Thoracic aorta (tissue), 2 donors: Measurements from ENCODE around the gene AK2. TPM values are rescaled to one million over a fixed set of nuclear protein-coding genes. Genes with fewer than 3 reads are reported as not detected.

Experiments
- ATAC-seq: fragments of 150-250 bp; one replicate; pipeline ENCODE4 v1.8.0; 2017; ENCODE audit warnings: low read depth; ENCODE audit not compliant: insufficient number of reproducible peaks, low FRiP score
- DNase-seq: peaks from one replicate; pipeline ENCODE4 v3.0.0-alpha.2; 2020; ENCODE audit warnings: low spot score
- H3K27ac ChIP-seq, 2 donors: fragments of 200-600 bp; sonication (generic); 1 replicate in 1 of 2; 2 replicates in 1 of 2; pipeline ENCODE4 v1.5.1; 2016; ENCODE audit warnings: mild to moderate bottlenecking in 2 of 2, moderate library complexity in 2 of 2
- H3K27me3 ChIP-seq: fragments of 200-600 bp; sonication (generic); replicated peaks from 2 replicates; pipeline ENCODE4 v1.6.0; 2016; ENCODE audit warnings: mild to moderate bottlenecking; ENCODE audit not compliant: insufficient read depth
- H3K36me3 ChIP-seq: fragments of 200-600 bp; sonication (generic); one replicate; pipeline ENCODE4 v1.5.1; 2016
- H3K4me1 ChIP-seq, 2 donors: fragments of 200-600 bp; sonication (generic); 1 replicate in 1 of 2; 2 replicates in 1 of 2; pipeline versions ENCODE4 v1.5.1 to v1.6.0; 2016; ENCODE audit warnings: low read depth in 2 of 2, mild to moderate bottlenecking in 1 of 2; ENCODE audit not compliant: control insufficient read depth in 1 of 2
- H3K4me3 ChIP-seq: fragments of 200-600 bp; sonication (generic); 2 replicates; pipeline ENCODE4 v1.5.1; 2016; ENCODE audit warnings: mild to moderate bottlenecking
- H3K9me3 ChIP-seq: fragments of 200-600 bp; sonication (generic); 2 replicates; pipeline ENCODE4 v1.5.1; 2016
- total RNA-seq, 2 donors: library from RNA; depleted of rRNA; stranded (reverse); fragments of >200 nt; gene quantifications; one replicate each; pipeline versions ENCODE4 v1.1.0 to v1.2.3, GENCODE V29; 2016
- TF ChIP-seq, protein P1 (sequence below): fragments of 200-600 bp; sonication (generic); IDR thresholded peaks from one replicate; pipeline ENCODE4 v1.5.1; 2019; ENCODE audit warnings: antibody characterized with exemption

Gene AK2
- total RNA-seq, 2 donors from 2014 or later, result 106 to 253 TPM

DNA sequence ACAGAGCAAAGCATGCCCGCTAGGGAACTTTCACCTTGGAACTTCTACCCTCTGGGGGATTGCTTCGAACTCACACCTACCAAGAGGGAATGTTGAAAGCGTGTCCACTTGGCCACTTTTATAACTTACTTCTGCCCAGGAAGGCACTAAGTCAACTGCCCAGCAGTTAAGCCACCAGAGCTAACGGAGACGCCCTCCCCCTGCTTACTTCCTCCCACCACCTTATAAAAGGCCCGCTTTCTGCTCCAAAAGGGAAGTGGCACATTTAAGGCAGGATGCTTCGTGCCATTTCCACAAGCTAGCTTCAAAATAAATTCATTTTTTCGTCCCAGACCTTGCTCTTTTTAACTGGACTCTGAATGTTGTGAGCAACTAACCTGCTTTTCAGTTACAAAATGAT lies 3.2 kb upstream of the AK2 start:
- no peak overlapping the region for H3K4me3 ChIP-seq
- H3K27ac ChIP-seq, result no peak overlapping the region
- no peaks in the 10 kb centered on the region for H3K27me3 ChIP-seq
- ATAC-seq (no peak), DNase-seq (no peak)
- TF ChIP-seq, protein P1, sequence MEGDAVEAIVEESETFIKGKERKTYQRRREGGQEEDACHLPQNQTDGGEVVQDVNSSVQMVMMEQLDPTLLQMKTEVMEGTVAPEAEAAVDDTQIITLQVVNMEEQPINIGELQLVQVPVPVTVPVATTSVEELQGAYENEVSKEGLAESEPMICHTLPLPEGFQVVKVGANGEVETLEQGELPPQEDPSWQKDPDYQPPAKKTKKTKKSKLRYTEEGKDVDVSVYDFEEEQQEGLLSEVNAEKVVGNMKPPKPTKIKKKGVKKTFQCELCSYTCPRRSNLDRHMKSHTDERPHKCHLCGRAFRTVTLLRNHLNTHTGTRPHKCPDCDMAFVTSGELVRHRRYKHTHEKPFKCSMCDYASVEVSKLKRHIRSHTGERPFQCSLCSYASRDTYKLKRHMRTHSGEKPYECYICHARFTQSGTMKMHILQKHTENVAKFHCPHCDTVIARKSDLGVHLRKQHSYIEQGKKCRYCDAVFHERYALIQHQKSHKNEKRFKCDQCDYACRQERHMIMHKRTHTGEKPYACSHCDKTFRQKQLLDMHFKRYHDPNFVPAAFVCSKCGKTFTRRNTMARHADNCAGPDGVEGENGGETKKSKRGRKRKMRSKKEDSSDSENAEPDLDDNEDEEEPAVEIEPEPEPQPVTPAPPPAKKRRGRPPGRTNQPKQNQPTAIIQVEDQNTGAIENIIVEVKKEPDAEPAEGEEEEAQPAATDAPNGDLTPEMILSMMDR, result no peak
- H3K9me3 ChIP-seq, result no peaks in the 10 kb centered on the region
- peaks cover 10 to 14% of the 10 kb centered on the region in 2 donors for H3K4me1 ChIP-seq
- H3K36me3 ChIP-seq, result no peaks in the 10 kb centered on the region

DNA sequence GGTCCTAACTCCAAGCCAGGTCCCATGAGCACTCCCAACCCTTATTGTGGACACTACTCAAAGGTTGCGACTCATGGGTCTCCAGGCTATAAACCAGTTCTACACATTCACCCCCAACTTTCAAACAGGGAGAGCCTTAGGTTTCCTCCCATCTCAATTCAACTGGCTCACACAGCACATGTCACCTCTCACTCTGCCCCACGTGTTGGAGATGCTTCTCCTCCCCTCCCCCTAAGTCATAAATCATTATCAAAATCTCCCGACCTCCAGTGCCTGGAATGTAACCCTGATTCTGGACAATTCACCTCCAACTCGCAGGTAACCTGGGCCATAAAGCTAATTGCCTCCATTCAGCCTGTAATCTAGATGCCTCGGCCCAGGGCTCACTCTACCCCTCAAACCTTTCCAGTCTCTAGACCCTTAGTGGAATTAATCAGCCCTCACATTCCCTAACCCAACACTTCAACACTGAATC lies 595 bp downstream of the AK2 start:
- no peaks in the 10 kb centered on the region for H3K9me3 ChIP-seq

DNA sequence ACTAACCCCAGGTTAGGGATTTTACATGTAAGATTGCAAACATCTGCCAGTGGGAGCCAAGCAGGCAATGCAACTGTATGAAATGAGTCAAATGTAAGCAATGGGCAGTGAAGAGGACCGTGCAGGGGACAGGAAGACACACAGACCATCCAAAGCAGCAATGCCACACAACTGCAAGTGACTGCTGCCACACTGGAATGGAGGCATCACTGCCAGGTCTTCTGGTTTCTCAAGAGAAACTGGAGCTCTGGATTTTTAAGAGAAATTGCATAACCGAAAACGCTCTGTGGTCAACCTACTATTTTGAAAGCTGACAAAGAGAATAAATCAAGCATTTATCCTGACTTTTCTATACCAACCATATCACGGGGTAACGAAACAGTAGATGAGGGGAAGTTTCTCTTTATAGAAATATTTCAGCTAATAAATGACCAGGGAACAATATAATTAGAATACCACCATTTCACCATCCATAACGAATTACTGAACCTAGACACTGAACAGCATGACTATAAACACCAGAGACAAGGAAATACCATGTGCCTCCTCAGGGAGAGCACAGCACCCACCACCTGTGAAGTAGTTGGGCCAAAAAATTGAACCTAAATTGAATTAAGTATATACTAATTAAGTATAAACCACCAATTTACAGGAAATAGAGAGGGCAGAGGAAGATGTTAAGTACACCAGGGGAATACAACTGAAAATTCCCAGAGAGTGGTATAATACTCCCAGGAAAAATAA lies 4.4 kb downstream of the AK2 start:
- Histone ChIP-seq H3K4me1 (peaks cover 18 to 39% of the 10 kb centered on the region in 2 donors), H3K27ac (no peak overlapping the region), H3K27me3 (no peaks in the 10 kb centered on the region), H3K4me3 (no peak overlapping the region), H3K36me3 (no peaks in the 10 kb centered on the region), H3K9me3 (no peaks in the 10 kb centered on the region)
- ATAC-seq (no peak), DNase-seq (no peak)
- TF ChIP-seq, protein P1, result no peak

More for the DNA sequence above, 595 bp downstream of the AK2 start:
- H3K4me3 ChIP-seq, result peak overlapping the region; percentile 96
- peaks cover 14 to 32% of the 10 kb centered on the region in 2 donors for H3K4me1 ChIP-seq
- no peaks in the 10 kb centered on the region for H3K36me3 ChIP-seq
- TF ChIP-seq, protein P1, result no peak
- peak overlapping the region in 1 of 2 donors; percentile 55 for H3K27ac ChIP-seq
- no peak for DNase-seq
- ATAC-seq, result no peak
- no peaks in the 10 kb centered on the region for H3K27me3 ChIP-seq

DNA sequence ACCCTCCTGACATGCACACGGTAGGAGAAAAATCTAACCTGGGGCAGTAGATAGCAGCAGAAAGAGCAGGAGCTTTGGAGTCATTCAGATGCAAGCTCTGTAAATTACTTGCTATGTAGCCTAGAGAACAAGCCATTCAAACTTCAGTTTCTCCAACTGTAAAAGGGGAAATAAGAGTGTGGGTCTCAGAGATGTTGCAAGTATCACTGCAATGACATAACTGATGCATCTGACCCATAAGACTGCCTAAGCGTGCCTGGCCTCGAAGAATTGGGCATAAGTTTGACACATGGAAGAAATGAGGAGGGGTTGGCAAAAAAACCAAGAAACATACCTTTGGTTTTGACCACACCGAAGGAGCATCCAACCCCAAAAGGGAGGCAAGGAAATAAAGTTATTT lies 5.2 kb downstream of the AK2 start:
- no peak for DNase-seq
- TF ChIP-seq, protein P1, result no peak
- no peak overlapping the region for H3K4me3 ChIP-seq
- H3K4me1 ChIP-seq, result peaks cover 18 to 39% of the 10 kb centered on the region in 2 donors
- no peak for ATAC-seq
- no peaks in the 10 kb centered on the region for H3K27me3 ChIP-seq
- H3K9me3 ChIP-seq, result no peaks in the 10 kb centered on the region
- H3K27ac ChIP-seq, result no peak overlapping the region
- H3K36me3 ChIP-seq, result no peaks in the 10 kb centered on the region

DNA sequence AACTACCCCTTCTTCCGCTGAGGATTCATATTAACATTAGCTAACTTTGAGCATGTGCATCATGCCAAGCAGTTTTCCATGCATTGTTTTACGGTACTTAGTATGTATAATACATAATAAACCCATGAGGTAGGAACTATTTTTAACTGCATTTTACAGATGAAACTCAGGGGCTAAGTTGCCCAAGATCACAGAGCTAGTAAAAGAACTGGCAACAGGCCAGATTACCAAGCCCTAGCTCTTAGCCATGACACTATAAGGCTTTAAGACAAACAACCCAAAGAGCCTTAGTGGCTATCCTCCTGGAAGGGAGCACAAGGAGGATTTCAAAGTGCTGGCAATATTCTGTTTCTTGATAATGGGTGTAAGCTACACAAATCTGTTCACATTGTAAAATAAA lies 6.1 kb downstream of the AK2 start:
- H3K27me3 ChIP-seq, result no peaks in the 10 kb centered on the region
- H3K4me3 ChIP-seq, result no peak overlapping the region
- TF ChIP-seq, protein P1, result no peak
- no peak for ATAC-seq
- H3K36me3 ChIP-seq, result no peaks in the 10 kb centered on the region
- H3K27ac ChIP-seq, result no peak overlapping the region
- no peaks in the 10 kb centered on the region for H3K9me3 ChIP-seq
- peaks cover 14 to 32% of the 10 kb centered on the region in 2 donors for H3K4me1 ChIP-seq
- DNase-seq, result no peak
